Nucleus accumbens (tissue), 56 donors: Measurements from ENCODE around the gene RASIP1.
"Not testable (repeated sequence)": the region's sequence is repeated elsewhere in the genome, so short reads cannot be mapped to it uniquely, and the experiment has no call there.

Experiments
- DNase-seq, 56 donors: peaks; one replicate each; lab custom pipeline; 2025; lab: John Stamatoyannopoulos, UW

Gene RASIP1

GRCh38 chr19:48714759-48715675 is 25.4 kb downstream of the RASIP1 start:
- peak in 3 of 56 donors; percentile 9 to 58 (median 16) for DNase-seq

- DNase-seq: peak; percentile 75 to 100 (median 99)
Observed at GRCh38 chr19:48713864-48714755, 26.3 kb downstream of the RASIP1 start.

- DNase-seq: peak in 13 of 56 donors; percentile 4 to 29 (median 13)
Observed at GRCh38 chr19:48713041-48713863, 27.2 kb downstream of the RASIP1 start.

GRCh38 chr19:48711106-48711662 is 29.2 kb downstream of the RASIP1 start:
- no peak for DNase-seq

GRCh38 chr19:48708471-48708870 is 31.9 kb downstream of the RASIP1 start:
- no peak for DNase-seq

GRCh38 chr19:48705431-48705830 is 35.0 kb downstream of the RASIP1 start:
- no peak for DNase-seq

GRCh38 chr19:48703316-48703715 is 37.1 kb downstream of the RASIP1 start:
- no peak for DNase-seq

GRCh38 chr19:48702701-48703100 is 37.7 kb downstream of the RASIP1 start:
- DNase-seq: no peak

GRCh38 chr19:48698046-48698445 is 42.4 kb downstream of the RASIP1 start:
- DNase-seq: no peak

GRCh38 chr19:48696353-48697010 is 43.9 kb downstream of the RASIP1 start:
- DNase-seq: peak in 2 of 56 donors; percentile 1 to 7

- DNase-seq: no peak
Observed at GRCh38 chr19:48695743-48696352, 44.6 kb downstream of the RASIP1 start, which contains the start of gene FUT2. Gene FUT2 (plus strand): TSS chr19:48695971. CDS start chr19:48702957, 6,986 bp downstream.

GRCh38 chr19:48693629-48694028 is 46.8 kb downstream of the RASIP1 start:
- DNase-seq: not testable (repeated sequence)

- no peak for DNase-seq
Observed at GRCh38 chr19:48689449-48689848, 51.0 kb downstream of the RASIP1 start.

GRCh38 chr19:48687776-48688175 is 52.6 kb downstream of the RASIP1 start:
- DNase-seq: no peak

GRCh38 chr19:48686637-48687036 is 53.8 kb downstream of the RASIP1 start:
- not testable (repeated sequence) for DNase-seq

GRCh38 chr19:48686088-48686487 is 54.3 kb downstream of the RASIP1 start:
- DNase-seq: no peak

GRCh38 chr19:48685583-48685982 is 54.8 kb downstream of the RASIP1 start:
- no peak for DNase-seq

- peak in 51 of 56 donors; percentile 3 to 86 (median 56) for DNase-seq
Observed at GRCh38 chr19:48683349-48683748, 57.1 kb downstream of the RASIP1 start.

- peak in 33 of 56 donors; percentile 2 to 78 (median 32) for DNase-seq
Observed at GRCh38 chr19:48681127-48681470, 59.3 kb downstream of the RASIP1 start.
